22Rv1 (cell line): Measurements from ENCODE around the gene PSMC3IP.

Experiments
- H3K27ac ChIP-seq: fragments of 450-650 bp; 2 replicates; pipeline ENCODE4 v1.5.1; 2017
- CTCF ChIP-seq: fragments of 450-650 bp; IDR thresholded peaks from 2 replicates; pipeline ENCODE4 v1.5.1; 2017; ENCODE audit warnings: mild to moderate bottlenecking
- ZFX ChIP-seq: fragments of 450-650 bp; IDR thresholded peaks from 2 replicates; pipeline ENCODE4 v1.6.1; 2017; ENCODE audit warnings: antibody characterized with exemption, borderline replicate concordance

The PSMC3IP gene

GRCh38 chr17:42530952-42531454, 46.5 kb downstream of the PSMC3IP start:
- no peak for TF ChIP-seq ZFX
- TF ChIP-seq CTCF, result no peak
- peak overlapping the region; percentile 45 for H3K27ac ChIP-seq

- H3K27ac ChIP-seq, result no peak overlapping the region
- TF ChIP-seq CTCF (no peak), ZFX (no peak)
Measured at GRCh38 chr17:42529061-42529460, 48.5 kb downstream of the PSMC3IP start.

- TF ChIP-seq ZFX (no peak), CTCF (no peak)
- H3K27ac ChIP-seq, result no peak overlapping the region
Measured at GRCh38 chr17:42527932-42528331, 49.6 kb downstream of the PSMC3IP start.

- TF ChIP-seq CTCF (no peak), ZFX (no peak)
- no peak overlapping the region for H3K27ac ChIP-seq
Measured at GRCh38 chr17:42526031-42526444, 51.5 kb downstream of the PSMC3IP start.

GRCh38 chr17:42525221-42525620, 52.3 kb downstream of the PSMC3IP start:
- TF ChIP-seq CTCF (no peak), ZFX (no peak)
- no peak overlapping the region for H3K27ac ChIP-seq

- H3K27ac ChIP-seq, result no peak overlapping the region
- no peak for TF ChIP-seq ZFX
- no peak for TF ChIP-seq CTCF
Measured at GRCh38 chr17:42522798-42523278, 54.7 kb downstream of the PSMC3IP start.
